ENCODE measurements around the gene EEF1A1. TPM values are rescaled to one million over a fixed set of nuclear protein-coding genes. Genes with fewer than 3 reads are reported as not detected.
"Not testable (repeated sequence)": the region's sequence is repeated elsewhere in the genome, so short reads cannot be mapped to it uniquely, and the experiment has no call there.

Gene EEF1A1
- total RNA-seq, 6 donors from 2014 or later = 3,617 to 10,582 (median 7,272) TPM

DNA sequence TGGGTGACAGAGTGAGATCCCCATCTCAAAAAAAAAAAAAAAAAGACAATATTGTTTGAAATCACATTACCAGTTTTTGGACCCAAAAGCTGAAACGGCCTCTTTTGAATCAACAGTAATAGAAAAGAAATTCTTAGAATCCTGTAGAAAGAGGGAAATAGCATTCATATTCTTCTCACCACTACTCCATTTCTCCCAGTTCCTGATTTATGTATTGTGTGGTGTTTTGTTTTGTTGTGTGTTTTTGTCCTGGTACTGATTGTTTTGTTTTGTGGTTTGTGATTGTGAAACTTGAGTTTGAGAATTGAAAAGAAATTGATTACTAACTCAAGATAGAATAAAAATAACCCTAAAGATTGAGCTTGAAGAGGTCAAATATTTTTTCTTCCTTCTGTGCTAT, 26.2 kb upstream of the EEF1A1 start:
- Histone ChIP-seq H3K27me3 (no peaks in the 10 kb centered on the region), H3K4me1 (no peaks in the 10 kb centered on the region), H3K4me3 (no peak overlapping the region), H3K9me3 (no peaks in the 10 kb centered on the region), H3K27ac (no peak overlapping the region), H3K36me3 (no peaks in the 10 kb centered on the region)
- no peak for TF ChIP-seq POLR2A (IDR thresholded peaks at IDR 0.05)
- no peak for TF ChIP-seq CTCF (IDR thresholded peaks at IDR 0.05)
- no peak for TF ChIP-seq POLR2AphosphoS5 (IDR thresholded peaks at IDR 0.05)
- no peak for TF ChIP-seq EP300 (IDR thresholded peaks at IDR 0.05)
- DNase-seq (no peak), ATAC-seq (ENCODE audit: low FRiP score in 2 of 2) (no peak)
- 78 to 83% methylated on average over 1 of the region's 1 CpG for WGBS, 2 donors

DNA sequence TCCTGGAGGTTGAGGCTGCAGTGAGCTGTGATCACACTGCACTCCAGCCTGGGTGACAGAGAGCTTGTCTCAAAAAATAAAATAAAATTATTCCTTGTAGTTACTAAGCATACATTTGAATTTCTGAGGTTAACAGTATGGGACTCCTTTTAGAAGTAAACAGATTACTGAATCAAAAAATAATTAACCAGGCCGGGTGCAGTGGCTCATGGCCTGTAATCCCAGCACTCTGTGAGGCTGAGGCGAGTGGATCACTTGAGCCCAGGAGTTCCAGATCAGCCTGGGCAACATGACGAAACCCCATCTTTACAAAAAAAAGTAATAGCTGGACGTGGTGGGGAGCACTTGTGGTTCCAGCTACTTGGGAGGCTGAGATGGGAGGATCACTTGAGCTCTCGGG, 22.1 kb upstream of the EEF1A1 start:
- no peak overlapping the region for H3K4me3 ChIP-seq
- no peak for DNase-seq
- WGBS, 2 donors = 87 to 89% methylated on average over 5 of the region's 5 CpGs
- no peaks in the 10 kb centered on the region for H3K9me3 ChIP-seq
- H3K36me3 ChIP-seq = no peaks in the 10 kb centered on the region
- no peaks in the 10 kb centered on the region for H3K4me1 ChIP-seq
- ATAC-seq (ENCODE audit: low FRiP score in 2 of 2) = no peak
- H3K27me3 ChIP-seq = no peaks in the 10 kb centered on the region
- H3K27ac ChIP-seq = no peak overlapping the region
- no peak for TF ChIP-seq EP300 (IDR thresholded peaks at IDR 0.05)
- no peak for TF ChIP-seq CTCF (IDR thresholded peaks at IDR 0.05)
- no peak for TF ChIP-seq POLR2A (IDR thresholded peaks at IDR 0.05)

DNA sequence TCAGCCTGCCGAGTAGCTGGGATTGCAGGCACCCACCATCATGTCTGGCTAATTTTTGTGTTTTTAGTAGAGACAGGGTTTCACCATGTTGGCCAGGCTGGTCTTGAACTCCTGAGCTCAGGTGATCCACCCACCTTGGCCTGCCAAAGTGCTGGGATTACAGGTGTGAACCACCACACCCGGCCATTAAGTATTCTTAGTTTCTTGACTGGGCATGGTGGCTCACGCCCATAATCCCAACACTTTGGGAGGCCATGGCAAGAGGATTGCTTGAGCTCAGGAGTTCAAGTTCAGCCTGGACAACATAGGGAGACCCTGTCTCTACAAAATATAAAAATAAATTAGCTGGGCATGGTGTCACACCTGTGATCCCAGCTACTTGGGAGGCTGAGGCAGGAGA, 21.6 kb upstream of the EEF1A1 start:
- H3K4me3 ChIP-seq; H3K27ac ChIP-seq; ATAC-seq (ENCODE audit: low FRiP score in 2 of 2); H3K9me3 ChIP-seq; DNase-seq; H3K4me1 ChIP-seq; H3K27me3 ChIP-seq; H3K36me3 ChIP-seq: not testable (repeated sequence)
- 93 to 97% methylated on average over 3 of the region's 3 CpGs for WGBS, 2 donors

GRCh38 chr6:73538116-73538779, 17.4 kb upstream of the EEF1A1 start:
- Histone ChIP-seq H3K4me1 (no peaks in the 10 kb centered on the region), H3K4me3 (no peak overlapping the region), H3K27me3 (no peaks in the 10 kb centered on the region), H3K36me3 (no peaks in the 10 kb centered on the region), H3K9me3 (no peaks in the 10 kb centered on the region), H3K27ac (no peak overlapping the region)
- WGBS, 2 donors = 92 to 97% methylated on average over 10 of the region's 10 CpGs
- TF ChIP-seq POLR2A (IDR thresholded peaks at IDR 0.05) (no peak), POLR2AphosphoS5 (IDR thresholded peaks at IDR 0.05) (no peak), EP300 (IDR thresholded peaks at IDR 0.05) (no peak), CTCF (IDR thresholded peaks at IDR 0.05) (no peak)
- no peak for DNase-seq
- ATAC-seq (ENCODE audit: low FRiP score in 2 of 2) = no peak

DNA sequence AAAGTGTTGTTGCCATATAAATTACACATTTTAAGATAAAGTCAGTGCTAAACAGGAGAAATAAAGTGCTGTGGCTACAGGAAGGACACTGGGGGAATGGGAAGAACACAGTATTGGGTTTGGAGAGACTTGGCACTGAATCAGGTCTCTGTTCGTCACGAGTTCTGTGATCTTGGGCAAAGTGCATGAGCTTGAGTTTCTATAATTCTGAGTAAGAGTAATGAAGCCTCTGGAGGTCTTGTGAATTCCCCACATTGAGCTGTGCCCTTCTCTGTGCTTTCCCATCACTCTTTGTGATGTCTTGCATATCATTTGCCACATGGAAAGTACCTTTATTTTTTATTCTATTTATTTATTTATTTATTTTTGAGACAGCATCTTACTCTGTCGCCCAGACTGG, 16.8 kb upstream of the EEF1A1 start:
- WGBS, 2 donors = 81 to 90% methylated on average over 3 of the region's 3 CpGs
- TF ChIP-seq POLR2AphosphoS5 (IDR thresholded peaks at IDR 0.05) (no peak), EP300 (IDR thresholded peaks at IDR 0.05) (no peak), POLR2A (IDR thresholded peaks at IDR 0.05) (no peak), CTCF (IDR thresholded peaks at IDR 0.05) (no peak)

More for the DNA sequence above, 16.8 kb upstream of the EEF1A1 start:
- DNase-seq (no peak), ATAC-seq (ENCODE audit: low FRiP score in 2 of 2) (no peak)
- Histone ChIP-seq H3K4me1 (no peaks in the 10 kb centered on the region), H3K9me3 (no peaks in the 10 kb centered on the region), H3K4me3 (no peak overlapping the region), H3K36me3 (no peaks in the 10 kb centered on the region), H3K27me3 (no peaks in the 10 kb centered on the region), H3K27ac (no peak overlapping the region)

Data from upper lobe of left lung (tissue), 6 donors.